ENCODE results near the gene PTTG1IP.
"Not testable (repeated sequence)": the region's sequence is repeated elsewhere in the genome, so short reads cannot be mapped to it uniquely, and the experiment has no call there.

PTTG1IP gene

GRCh38 chr21:44879238-44879637 is 5.7 kb upstream of the PTTG1IP start:
- DNase-seq, result not testable (repeated sequence)

DNA sequence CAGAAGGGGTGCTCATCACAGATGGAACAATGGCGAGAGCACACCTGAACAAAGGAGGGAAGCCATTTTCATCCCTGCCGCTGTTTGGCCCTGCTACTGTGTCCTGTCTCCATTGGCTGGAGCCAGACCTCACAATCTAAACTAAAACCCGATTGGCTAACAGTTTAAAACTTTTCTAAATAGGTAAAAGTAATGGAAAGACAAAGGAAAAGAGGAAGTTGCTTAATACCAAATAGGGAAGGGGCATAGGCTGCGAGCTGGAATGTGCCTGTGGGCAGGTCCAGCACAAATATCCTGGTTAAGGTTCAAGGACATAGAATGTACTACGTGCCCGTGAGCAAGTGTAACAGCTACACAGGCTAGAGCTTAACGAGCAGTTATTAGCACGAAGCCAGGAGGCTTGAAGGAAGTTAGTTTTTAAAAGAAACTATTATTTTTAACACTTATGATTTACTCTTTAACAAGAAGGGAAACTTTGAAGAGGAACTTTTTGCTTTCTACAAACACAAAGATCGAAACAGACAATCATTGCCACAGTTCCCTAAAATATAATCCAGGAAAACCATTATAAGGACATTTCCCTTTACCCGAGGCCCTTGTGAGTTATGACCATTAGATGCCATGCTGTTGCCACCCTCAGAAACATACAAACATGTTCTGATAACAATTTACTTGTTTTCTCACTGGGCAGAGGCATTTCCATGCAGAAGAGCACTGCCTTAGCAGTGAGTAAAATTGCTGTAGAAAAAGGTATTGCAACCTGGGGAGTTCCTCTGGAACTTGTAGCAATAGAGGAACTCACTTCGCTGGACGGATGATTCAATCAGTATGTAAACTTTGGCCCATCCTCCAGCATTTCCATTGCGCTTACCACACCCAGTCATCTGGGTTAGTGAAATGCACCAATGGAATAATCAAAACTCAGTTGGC is 4.8 kb upstream of the PTTG1IP start:
- no peak for DNase-seq

DNA sequence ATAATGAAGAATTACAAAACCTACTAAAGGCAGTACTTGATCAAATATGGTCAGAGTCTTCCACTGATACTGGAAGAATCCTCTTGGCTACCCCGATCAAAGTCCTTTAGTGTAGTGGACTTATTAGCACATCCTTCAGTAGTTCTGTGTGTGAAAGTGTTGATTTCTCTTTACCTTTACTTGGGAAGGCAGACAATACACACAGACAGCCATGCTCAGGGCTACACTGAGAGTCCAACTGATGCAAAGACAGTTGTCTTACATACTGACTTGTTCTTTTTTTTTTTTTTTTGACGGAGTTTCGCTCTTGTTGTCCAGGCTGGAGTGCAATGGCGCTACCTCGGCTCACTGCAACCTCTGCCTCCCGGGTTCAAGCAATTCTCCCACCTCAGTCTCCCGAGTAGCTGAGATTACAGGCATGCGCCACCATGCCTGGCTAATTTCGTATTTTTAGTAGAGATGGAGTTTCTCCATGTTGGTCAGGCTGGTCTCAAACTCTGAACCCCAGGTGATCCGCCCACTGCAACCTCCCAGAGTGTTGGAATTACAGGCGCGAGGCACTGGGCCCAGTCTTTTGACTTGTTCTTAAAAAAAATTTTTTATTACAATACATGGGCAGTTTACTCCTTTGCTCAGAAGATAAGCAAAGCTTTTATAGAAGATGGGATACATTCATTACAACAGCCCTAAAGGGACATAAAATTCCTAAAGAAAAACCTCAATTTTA is 3.5 kb upstream of the PTTG1IP start:
- DNase-seq, result no peak

GRCh38 chr21:44875316-44875700 is 1.8 kb upstream of the PTTG1IP start:
- DNase-seq, result no peak

GRCh38 chr21:44874497-44875315 is 1.2 kb upstream of the PTTG1IP start:
- no peak for DNase-seq

DNA sequence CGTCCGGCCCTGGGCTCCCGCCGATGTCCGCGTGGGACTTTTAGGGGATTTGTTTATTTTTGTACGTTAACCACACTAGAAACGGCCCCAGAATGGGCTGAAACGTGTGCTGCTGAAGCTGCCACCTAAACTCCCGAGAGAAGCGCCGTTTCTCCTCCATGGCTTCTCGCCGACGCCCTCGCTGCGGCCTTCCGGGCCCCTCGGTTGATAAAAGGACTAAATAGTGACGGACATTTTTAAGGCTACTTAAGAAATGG is 678 bp upstream of the PTTG1IP start:
- DNase-seq, result no peak

DNA sequence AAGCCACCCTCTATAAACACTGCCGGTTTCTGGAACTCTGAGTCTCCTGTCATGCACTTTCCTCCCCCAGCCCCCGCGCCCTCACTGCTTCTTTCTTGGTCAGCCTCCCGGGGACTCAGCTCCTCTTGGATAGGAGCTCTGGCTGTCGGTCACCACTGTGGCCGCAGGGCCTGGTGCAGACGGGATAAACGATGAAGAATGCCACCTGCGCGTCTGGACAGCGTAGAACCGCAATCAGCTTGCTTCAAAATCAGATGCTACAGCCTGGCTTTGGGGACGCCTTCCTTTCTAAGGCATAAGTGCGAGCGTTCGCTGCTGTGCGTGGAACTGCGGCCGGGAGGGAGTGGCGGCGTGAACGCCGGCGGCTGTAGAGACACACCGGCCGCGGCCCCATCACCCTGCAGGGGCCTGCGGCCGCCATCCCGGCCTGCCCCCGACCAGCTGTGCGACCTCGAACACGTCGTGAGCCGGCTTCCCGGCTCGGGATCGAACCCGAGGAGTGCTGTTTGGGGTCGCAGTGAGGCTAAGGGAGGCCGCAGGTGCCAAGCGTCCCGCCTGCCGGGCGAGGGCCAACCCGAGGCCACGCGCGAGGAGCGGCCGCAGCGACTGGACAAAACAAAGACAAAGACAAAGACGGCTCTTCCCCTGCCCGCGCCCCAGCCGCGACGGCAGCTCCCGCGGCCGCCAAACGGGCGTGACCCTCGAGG is 688 bp downstream of the PTTG1IP start:
- no peak for DNase-seq

- DNase-seq, result no peak
Measured at GRCh38 chr21:44872323-44872648, 1.2 kb downstream of the PTTG1IP start.

- DNase-seq, result no peak
Measured at GRCh38 chr21:44871576-44872269, 1.8 kb downstream of the PTTG1IP start.

- no peak for DNase-seq
Measured at GRCh38 chr21:44870748-44871495, 2.6 kb downstream of the PTTG1IP start.

- DNase-seq, result no peak
Measured at GRCh38 chr21:44869781-44870747, 3.4 kb downstream of the PTTG1IP start.

DNA sequence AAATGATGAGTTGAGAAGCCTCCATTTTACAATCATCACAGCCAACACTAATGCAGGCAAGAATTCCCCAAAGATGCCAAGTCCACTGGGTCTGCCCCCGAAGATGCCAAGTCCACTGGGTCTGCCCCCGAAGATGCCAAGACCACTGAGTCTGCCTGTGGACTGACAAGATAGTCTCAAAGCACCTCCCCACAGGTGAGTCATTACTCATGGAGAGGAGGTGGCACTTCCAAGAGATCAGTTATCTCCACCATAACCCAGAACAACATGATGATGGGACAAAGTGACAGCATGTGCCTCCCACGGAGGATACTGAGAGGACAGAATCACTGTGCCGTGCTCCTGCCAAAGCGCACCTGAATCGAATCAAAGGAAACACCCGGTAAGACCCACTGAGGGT is 4.8 kb downstream of the PTTG1IP start:
- DNase-seq, result no peak

GRCh38 chr21:44867999-44868700 is 5.3 kb downstream of the PTTG1IP start:
- no peak for DNase-seq

DNA sequence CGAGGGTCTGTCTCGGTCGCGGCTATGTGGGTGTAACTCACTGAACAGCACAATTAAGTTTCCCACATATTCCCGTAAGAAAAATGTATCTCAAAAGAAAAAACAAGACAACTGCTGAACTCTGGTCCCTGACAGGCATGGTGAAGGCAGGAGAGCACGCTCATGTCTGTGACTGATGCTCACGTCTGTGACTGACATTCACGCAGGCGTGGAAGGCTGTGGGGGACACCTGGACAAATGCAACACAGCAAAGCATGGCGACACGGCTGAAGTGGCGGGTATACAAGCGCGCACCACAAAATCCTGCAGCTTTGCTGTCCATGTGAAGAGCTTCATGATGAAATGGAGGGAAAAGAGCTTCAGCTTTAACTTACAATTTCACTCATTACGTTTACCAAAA is 6.0 kb downstream of the PTTG1IP start:
- no peak for DNase-seq

- DNase-seq, result no peak
Measured at GRCh38 chr21:44866780-44867179, 6.7 kb downstream of the PTTG1IP start.

DNA sequence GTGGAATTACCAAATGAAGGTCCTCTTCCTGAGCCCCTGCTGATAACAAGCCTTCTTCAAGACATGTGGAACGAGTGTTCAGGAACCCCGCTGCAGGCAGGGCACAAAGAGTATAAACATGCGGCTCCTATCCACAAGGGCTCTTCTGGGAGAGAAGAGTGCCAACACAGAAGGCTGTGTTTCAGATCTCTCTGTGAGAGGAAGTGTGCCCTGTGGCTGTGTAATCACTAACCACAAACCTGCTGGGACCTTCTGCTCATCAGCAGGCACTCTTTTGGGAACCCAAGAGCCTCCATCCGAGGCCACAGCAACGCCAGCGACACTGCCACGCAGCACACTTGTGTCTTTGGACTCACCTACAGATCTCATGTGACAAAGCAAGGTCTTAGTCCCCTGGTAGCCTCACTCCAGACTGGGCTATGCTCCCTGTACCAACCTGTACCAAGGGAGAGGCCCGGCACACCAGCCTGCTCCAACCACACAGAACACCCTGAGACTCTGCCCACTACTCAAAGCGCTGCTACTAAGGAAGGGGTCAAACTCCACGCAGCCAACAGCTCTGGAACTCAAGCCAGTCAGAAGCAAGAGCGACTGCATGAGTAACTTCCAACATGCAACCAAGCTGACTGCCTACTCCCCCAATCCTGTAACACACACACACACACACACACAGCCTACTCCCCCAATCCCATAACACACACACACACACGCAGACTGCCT is 7.8 kb downstream of the PTTG1IP start:
- no peak for DNase-seq

DNA sequence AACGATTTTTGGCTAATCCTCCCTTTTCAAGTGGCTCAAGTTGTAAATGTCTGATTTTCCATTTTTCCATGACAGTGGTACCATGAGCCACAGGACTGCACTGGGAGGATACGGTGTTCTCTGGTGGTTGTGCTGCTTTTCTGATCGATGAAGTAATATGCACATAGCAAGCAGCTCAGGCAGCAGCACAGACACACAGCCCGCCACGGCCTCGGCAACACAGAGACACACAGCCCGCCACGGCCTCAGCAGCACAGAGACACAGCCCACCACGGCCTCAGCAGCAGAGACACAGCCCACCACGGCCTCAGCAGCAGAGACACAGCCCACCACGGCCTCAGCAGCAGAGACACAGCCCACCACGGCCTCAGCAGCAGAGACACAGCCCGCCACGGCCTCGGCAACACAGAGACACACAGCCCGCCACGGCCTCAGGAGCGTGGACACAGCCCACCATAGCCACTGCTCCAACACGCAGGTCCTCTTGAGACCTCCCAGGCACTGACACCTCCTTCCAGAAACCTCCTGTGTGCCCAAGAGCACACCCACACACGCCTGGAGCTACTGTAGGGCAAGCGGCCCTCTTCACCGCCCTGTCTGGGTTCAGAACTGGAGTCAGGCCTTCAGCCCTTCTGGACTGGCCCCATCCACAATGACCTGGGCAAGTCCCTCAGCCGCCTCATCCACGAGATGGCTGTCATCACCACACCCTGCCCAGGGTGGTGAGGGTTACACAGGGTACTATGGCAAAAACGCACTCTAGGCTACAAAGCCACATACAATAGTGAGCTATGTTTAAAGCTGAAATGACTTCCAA is 10.4 kb downstream of the PTTG1IP start:
- DNase-seq, result no peak

DNA sequence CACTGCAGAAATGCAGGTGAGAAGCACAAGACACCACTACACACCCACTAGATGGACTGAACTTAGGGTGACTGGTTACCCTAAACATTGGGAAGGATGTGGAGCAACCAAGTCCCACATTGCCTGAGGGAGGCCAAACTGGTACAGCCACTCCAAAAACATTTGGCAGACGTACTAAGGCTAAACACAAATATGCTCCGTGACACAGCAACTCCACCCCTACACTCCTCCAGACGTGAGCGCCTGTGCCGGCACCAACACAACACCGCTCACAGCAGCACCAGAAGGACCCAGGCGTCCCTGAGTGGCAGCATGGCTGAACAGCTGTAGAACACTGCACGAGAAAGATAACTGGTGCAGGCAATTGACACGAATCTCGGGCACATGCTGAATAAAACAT is 14.7 kb downstream of the PTTG1IP start:
- no peak for DNase-seq
